ENCODE results near the gene F7.
"Not testable (repeated sequence)": the region's sequence is repeated elsewhere in the genome, so short reads cannot be mapped to it uniquely, and the experiment has no call there.

The F7 gene

GRCh38 chr13:113157929-113158747 is 52.5 kb downstream of the F7 start, which contains the start of gene PROZ:
Gene PROZ, plus strand, starts transcription at chr13:113158648. Its CDS starts 13 bp downstream, at chr13:113158661.
- Histone ChIP-seq H3K27ac (ENCODE audit: low read depth, low read length, severe bottlenecking) (no peak within 1 kb of the TSS), H3K4me3 (ENCODE audit: extremely low read depth, insufficient read depth, low read length, poor library complexity, severe bottlenecking) (no peak within 1 kb of the TSS), H3K4me1 (ENCODE audit: control insufficient read depth, insufficient read depth, low read length, poor library complexity, severe bottlenecking) (no peaks in the 10 kb centered on the region), H3K36me3 (ENCODE audit: control insufficient read depth, insufficient read depth, low read length) (no peaks in the 10 kb centered on the region), H3K9me3 (ENCODE audit: control insufficient read depth, low read length) (no peaks in the 10 kb centered on the region)
- 63 to 68% methylated on average over 14 to 15 of the region's 16 CpGs for WGBS, 2 experiments (ENCODE audit: insufficient coverage in 2 of 2)

- Histone ChIP-seq H3K4me3 (ENCODE audit: extremely low read depth, insufficient read depth, low read length, poor library complexity, severe bottlenecking) (no peak overlapping the region), H3K4me1 (ENCODE audit: control insufficient read depth, insufficient read depth, low read length, poor library complexity, severe bottlenecking) (no peaks in the 10 kb centered on the region), H3K27ac (ENCODE audit: low read depth, low read length, severe bottlenecking) (no peak overlapping the region), H3K36me3 (ENCODE audit: control insufficient read depth, insufficient read depth, low read length) (no peaks in the 10 kb centered on the region), H3K9me3 (ENCODE audit: control insufficient read depth, low read length) (no peaks in the 10 kb centered on the region)
- WGBS, 2 experiments (ENCODE audit: insufficient coverage in 2 of 2) = 88 to 93% methylated on average over 3 to 4 of the region's 7 CpGs
Observed at GRCh38 chr13:113158946-113159345, 53.4 kb downstream of the F7 start.

DNA sequence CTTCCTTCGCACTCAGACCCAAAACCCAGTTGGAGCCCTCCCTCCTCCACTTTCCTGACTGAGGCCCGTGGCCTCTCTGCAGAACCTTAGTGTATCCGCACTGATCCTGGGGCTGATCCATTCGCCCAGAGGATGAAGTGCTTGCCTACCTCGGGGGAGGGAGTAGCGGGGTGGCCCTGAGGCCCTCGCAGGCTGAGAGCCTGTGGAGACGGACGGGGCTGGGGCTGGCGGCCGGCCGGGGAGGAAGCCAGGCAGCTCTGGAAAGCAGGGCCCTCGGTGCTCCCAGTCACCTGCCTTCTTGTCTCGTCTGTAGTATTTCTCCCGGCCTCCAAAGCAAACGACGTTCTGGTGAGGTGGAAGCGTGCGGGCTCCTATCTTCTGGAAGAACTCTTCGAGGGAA is 54.1 kb downstream of the F7 start:
- no peaks in the 10 kb centered on the region for H3K9me3 ChIP-seq (ENCODE audit: control insufficient read depth, low read length)
- no peak overlapping the region for H3K27ac ChIP-seq (ENCODE audit: low read depth, low read length, severe bottlenecking)
- no peaks in the 10 kb centered on the region for H3K4me1 ChIP-seq (ENCODE audit: control insufficient read depth, insufficient read depth, low read length, poor library complexity, severe bottlenecking)
- no peak overlapping the region for H3K4me3 ChIP-seq (ENCODE audit: extremely low read depth, insufficient read depth, low read length, poor library complexity, severe bottlenecking)
- no peaks in the 10 kb centered on the region for H3K36me3 ChIP-seq (ENCODE audit: control insufficient read depth, insufficient read depth, low read length)
- WGBS, 2 experiments (ENCODE audit: insufficient coverage in 2 of 2) = 76 to 86% methylated on average over 17 to 19 of the region's 20 CpGs

- Histone ChIP-seq H3K9me3 (ENCODE audit: control insufficient read depth, low read length) (no peaks in the 10 kb centered on the region), H3K4me1 (ENCODE audit: control insufficient read depth, insufficient read depth, low read length, poor library complexity, severe bottlenecking) (no peaks in the 10 kb centered on the region), H3K36me3 (ENCODE audit: control insufficient read depth, insufficient read depth, low read length) (no peaks in the 10 kb centered on the region), H3K4me3 (ENCODE audit: extremely low read depth, insufficient read depth, low read length, poor library complexity, severe bottlenecking) (no peak overlapping the region), H3K27ac (ENCODE audit: low read depth, low read length, severe bottlenecking) (no peak overlapping the region)
- WGBS, 2 experiments (ENCODE audit: insufficient coverage in 2 of 2) = 82 to 85% methylated on average over 12 of the region's 12 CpGs
Observed at GRCh38 chr13:113160983-113161382, 55.4 kb downstream of the F7 start.

- no peaks in the 10 kb centered on the region for H3K4me1 ChIP-seq (ENCODE audit: control insufficient read depth, insufficient read depth, low read length, poor library complexity, severe bottlenecking)
- no peak overlapping the region for H3K27ac ChIP-seq (ENCODE audit: low read depth, low read length, severe bottlenecking)
- WGBS, 2 experiments (ENCODE audit: insufficient coverage in 2 of 2) = 54 to 55% methylated on average over 6 to 14 of the region's 16 CpGs
- no peaks in the 10 kb centered on the region for H3K9me3 ChIP-seq (ENCODE audit: control insufficient read depth, low read length)
- H3K36me3 ChIP-seq (ENCODE audit: control insufficient read depth, insufficient read depth, low read length) = no peaks in the 10 kb centered on the region
- no peak overlapping the region for H3K4me3 ChIP-seq (ENCODE audit: extremely low read depth, insufficient read depth, low read length, poor library complexity, severe bottlenecking)
Observed at GRCh38 chr13:113161433-113161832, 55.8 kb downstream of the F7 start.

GRCh38 chr13:113161975-113162374 is 56.4 kb downstream of the F7 start:
- not testable (repeated sequence) for H3K27ac ChIP-seq (ENCODE audit: low read depth, low read length, severe bottlenecking); H3K4me3 ChIP-seq (ENCODE audit: extremely low read depth, insufficient read depth, low read length, poor library complexity, severe bottlenecking); H3K4me1 ChIP-seq (ENCODE audit: control insufficient read depth, insufficient read depth, low read length, poor library complexity, severe bottlenecking); H3K36me3 ChIP-seq (ENCODE audit: control insufficient read depth, insufficient read depth, low read length); H3K9me3 ChIP-seq (ENCODE audit: control insufficient read depth, low read length)
- 30% methylated on average over 2 of the region's 13 CpGs; no CpG with 5 or more reads in 1 of the 2 experiments for WGBS, 2 experiments (ENCODE audit: insufficient coverage in 2 of 2)

DNA sequence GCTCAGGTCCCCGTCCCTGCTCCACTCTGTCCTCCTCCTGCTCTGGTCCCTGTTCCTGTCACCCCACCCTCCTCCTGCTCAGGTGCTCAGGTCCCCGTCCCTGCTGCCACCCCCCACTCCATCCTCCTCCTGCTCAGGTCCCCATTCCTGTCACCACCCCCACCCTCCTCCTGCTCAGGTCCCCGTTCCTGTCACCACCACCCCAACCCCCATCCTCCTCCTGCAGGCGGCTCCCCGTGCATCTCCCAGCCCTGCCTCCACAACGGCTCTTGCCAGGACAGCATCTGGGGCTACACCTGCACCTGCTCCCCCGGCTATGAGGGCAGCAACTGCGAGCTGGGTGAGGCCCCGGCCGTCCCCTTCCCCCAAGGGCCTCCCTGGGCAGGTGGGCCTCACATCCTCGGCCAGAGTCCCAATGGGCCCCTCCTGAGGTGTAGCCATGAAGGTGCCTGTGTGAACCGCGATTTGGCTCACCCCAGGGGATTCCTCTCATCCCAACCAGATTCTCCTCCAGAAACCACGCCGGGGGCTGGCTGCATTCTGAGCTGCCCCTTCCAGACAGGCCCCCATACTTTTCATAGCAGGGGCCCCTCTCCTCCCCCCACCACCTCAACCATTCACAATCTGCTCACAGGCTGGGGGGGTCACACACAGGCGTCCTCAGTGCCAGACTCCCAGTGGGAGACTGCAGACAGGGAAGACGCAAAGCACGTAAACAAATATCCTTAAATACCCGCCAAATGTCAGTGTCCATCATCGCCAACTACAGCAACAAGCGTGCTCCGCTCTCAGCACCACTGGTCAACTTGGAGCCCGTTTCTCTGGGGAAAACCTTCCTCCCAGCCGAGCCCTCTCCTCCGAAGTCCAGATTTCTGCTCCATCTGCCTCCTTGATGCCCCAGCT is 57.4 kb downstream of the F7 start:
- no peaks in the 10 kb centered on the region for H3K4me1 ChIP-seq (ENCODE audit: control insufficient read depth, insufficient read depth, low read length, poor library complexity, severe bottlenecking)
- 60 to 63% methylated on average over 16 to 19 of the region's 25 CpGs for WGBS, 2 experiments (ENCODE audit: insufficient coverage in 2 of 2)

DNA sequence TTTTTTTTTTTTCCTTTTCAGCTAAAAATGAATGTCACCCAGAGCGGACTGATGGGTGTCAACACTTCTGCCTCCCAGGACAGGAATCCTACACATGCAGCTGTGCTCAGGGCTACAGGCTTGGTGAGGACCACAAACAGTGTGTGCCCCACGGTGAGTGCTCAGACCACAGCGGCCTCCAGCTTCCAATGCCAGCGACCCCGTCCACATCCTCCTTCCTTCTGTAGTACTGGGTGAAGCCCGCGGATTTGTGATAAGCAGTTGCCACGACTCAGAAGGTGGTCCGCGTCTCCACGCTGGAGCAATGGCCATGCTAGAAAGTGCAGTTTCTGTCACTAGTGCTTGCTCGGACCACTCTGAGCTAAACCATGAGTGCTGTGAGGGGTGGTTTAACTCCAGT is 58.9 kb downstream of the F7 start:
- 93 to 95% methylated on average over 11 of the region's 12 CpGs for WGBS, 2 experiments (ENCODE audit: insufficient coverage in 2 of 2)
- no peaks in the 10 kb centered on the region for H3K9me3 ChIP-seq (ENCODE audit: control insufficient read depth, low read length)
- no peak overlapping the region for H3K27ac ChIP-seq (ENCODE audit: low read depth, low read length, severe bottlenecking)
- no peak overlapping the region for H3K4me3 ChIP-seq (ENCODE audit: extremely low read depth, insufficient read depth, low read length, poor library complexity, severe bottlenecking)
- H3K36me3 ChIP-seq (ENCODE audit: control insufficient read depth, insufficient read depth, low read length) = peaks cover 19% of the 10 kb centered on the region
- no peaks in the 10 kb centered on the region for H3K4me1 ChIP-seq (ENCODE audit: control insufficient read depth, insufficient read depth, low read length, poor library complexity, severe bottlenecking)

More for the DNA sequence above, 57.4 kb downstream of the F7 start:
- Histone ChIP-seq H3K27ac (ENCODE audit: low read depth, low read length, severe bottlenecking) (no peak overlapping the region), H3K9me3 (ENCODE audit: control insufficient read depth, low read length) (no peaks in the 10 kb centered on the region), H3K4me3 (ENCODE audit: extremely low read depth, insufficient read depth, low read length, poor library complexity, severe bottlenecking) (no peak overlapping the region), H3K36me3 (ENCODE audit: control insufficient read depth, insufficient read depth, low read length) (peaks cover 7% of the 10 kb centered on the region)

DNA sequence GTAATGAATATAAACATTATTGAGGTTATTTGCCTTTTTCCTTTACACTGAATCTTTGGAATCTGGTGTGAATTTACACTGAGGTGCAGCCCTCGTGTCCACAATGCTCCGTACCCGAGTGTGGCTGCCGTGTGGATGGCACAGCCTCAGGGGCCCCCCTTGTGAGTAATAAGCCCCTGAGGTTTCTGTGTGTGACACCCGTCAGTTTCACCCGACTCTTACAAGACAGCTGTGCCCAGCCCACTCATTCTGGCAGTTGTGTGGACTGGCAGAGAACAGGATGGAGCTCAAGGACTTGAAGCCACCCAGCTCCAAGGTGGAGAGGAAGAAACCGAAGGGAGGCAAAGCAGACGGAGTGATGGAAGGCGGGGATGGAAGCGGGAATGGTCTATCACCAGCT is 60.7 kb downstream of the F7 start:
- Histone ChIP-seq H3K4me3 (ENCODE audit: extremely low read depth, insufficient read depth, low read length, poor library complexity, severe bottlenecking) (no peak overlapping the region), H3K9me3 (ENCODE audit: control insufficient read depth, low read length) (no peaks in the 10 kb centered on the region), H3K4me1 (ENCODE audit: control insufficient read depth, insufficient read depth, low read length, poor library complexity, severe bottlenecking) (peaks cover 7% of the 10 kb centered on the region), H3K27ac (ENCODE audit: low read depth, low read length, severe bottlenecking) (no peak overlapping the region), H3K36me3 (ENCODE audit: control insufficient read depth, insufficient read depth, low read length) (peaks cover 28% of the 10 kb centered on the region)
- WGBS, 2 experiments (ENCODE audit: insufficient coverage in 2 of 2) = 96 to 98% methylated on average over 5 to 6 of the region's 10 CpGs

DNA sequence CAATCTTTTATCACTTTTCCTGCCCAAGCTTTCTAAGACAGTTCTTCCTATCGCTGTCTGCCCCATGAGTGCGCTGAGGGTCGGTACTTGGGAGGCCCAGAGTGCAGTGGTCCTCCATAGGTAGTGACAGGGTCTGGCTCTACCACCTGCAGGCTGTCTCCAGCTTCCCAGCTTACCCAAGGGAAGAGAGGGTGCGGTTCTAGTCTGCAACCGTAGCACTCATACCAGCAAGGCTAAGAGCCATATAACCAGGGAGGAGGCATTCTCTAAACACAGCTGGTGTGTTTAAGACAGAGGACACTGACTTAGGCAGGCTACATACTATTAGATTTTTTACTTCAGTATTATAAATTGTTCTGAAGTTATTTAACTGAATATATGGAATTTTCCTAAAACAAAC is 61.1 kb downstream of the F7 start:
- H3K9me3 ChIP-seq (ENCODE audit: control insufficient read depth, low read length) = no peaks in the 10 kb centered on the region
- peaks cover 31% of the 10 kb centered on the region for H3K36me3 ChIP-seq (ENCODE audit: control insufficient read depth, insufficient read depth, low read length)
- no peak overlapping the region for H3K27ac ChIP-seq (ENCODE audit: low read depth, low read length, severe bottlenecking)
- WGBS, 2 experiments (ENCODE audit: insufficient coverage in 2 of 2) = 91 to 96% methylated on average over 3 of the region's 5 CpGs
- H3K4me3 ChIP-seq (ENCODE audit: extremely low read depth, insufficient read depth, low read length, poor library complexity, severe bottlenecking) = no peak overlapping the region
- H3K4me1 ChIP-seq (ENCODE audit: control insufficient read depth, insufficient read depth, low read length, poor library complexity, severe bottlenecking) = peaks cover 7% of the 10 kb centered on the region
